Measurements from ENCODE around the gene ACER3. TPM values are rescaled to one million over a fixed set of nuclear protein-coding genes. Genes with fewer than 3 reads are reported as not detected.
"Not testable (repeated sequence)": the region's sequence is repeated elsewhere in the genome, so short reads cannot be mapped to it uniquely, and the experiment has no call there.

Gene ACER3
- polyA plus RNA-seq, 1 donor from 2014 or later = 14.9 TPM

DNA sequence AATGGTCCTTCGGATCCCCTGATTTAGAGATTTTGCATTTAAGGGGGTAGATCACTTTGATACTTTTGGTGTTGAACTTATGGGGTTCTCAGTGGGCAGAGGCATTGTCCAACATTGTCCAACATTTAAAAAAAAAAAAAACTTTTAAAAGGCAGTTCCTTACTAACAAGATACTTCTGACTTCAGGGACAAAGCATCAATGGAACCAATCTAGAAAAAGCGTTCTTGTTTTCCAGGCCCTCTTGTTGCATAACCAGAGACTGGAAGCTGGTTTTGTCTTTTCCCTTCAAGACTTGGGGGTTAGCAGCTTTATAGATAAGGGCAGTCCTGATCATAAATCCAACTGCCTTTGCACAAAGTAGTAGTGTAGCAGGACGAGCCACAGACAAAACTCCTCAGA, 40.4 kb downstream of the ACER3 start:
- no peaks in the 10 kb centered on the region for H3K36me3 ChIP-seq (ENCODE audit: insufficient read depth, low read length)
- no peaks in the 10 kb centered on the region for H3K27me3 ChIP-seq (ENCODE audit: insufficient read depth, low read depth, low read length)
- H3K4me2 ChIP-seq (ENCODE audit: low read length) = no peak overlapping the region
- no peaks in the 10 kb centered on the region for H4K20me1 ChIP-seq (ENCODE audit: insufficient read depth)
- no peaks in the 10 kb centered on the region for H3K79me2 ChIP-seq (replicated peaks; ENCODE audit: insufficient read depth, low read length)
- H2AFZ ChIP-seq (ENCODE audit: low read depth, low read length) = no peak overlapping the region
- no peak overlapping the region for H3K9ac ChIP-seq (ENCODE audit: low read length)
- no peak overlapping the region for H3K4me3 ChIP-seq (ENCODE audit: low read length)
- TF ChIP-seq EP300 (conservative IDR thresholded peaks at IDR 0.05; ENCODE audit: poor library complexity, severe bottlenecking) (no peak), SMC3 (conservative IDR thresholded peaks at IDR 0.05; ENCODE audit: poor library complexity) (no peak), TAF1 (IDR thresholded peaks at IDR 0.05; ENCODE audit: low read depth) (no peak), CTCF (IDR thresholded peaks at IDR 0.05; ENCODE audit: poor library complexity, severe bottlenecking) (no peak), POLR2AphosphoS5 (IDR thresholded peaks at IDR 0.05) (no peak), EZH2 (IDR thresholded peaks at IDR 0.05; ENCODE audit: borderline replicate concordance, insufficient read depth, low read length, poor library complexity, severe bottlenecking) (no peak), MXI1 (conservative IDR thresholded peaks at IDR 0.05; ENCODE audit: poor library complexity, severe bottlenecking) (no peak), RAD21 (conservative IDR thresholded peaks at IDR 0.05) (no peak)
- TF ChIP-seq, protein P1, sequence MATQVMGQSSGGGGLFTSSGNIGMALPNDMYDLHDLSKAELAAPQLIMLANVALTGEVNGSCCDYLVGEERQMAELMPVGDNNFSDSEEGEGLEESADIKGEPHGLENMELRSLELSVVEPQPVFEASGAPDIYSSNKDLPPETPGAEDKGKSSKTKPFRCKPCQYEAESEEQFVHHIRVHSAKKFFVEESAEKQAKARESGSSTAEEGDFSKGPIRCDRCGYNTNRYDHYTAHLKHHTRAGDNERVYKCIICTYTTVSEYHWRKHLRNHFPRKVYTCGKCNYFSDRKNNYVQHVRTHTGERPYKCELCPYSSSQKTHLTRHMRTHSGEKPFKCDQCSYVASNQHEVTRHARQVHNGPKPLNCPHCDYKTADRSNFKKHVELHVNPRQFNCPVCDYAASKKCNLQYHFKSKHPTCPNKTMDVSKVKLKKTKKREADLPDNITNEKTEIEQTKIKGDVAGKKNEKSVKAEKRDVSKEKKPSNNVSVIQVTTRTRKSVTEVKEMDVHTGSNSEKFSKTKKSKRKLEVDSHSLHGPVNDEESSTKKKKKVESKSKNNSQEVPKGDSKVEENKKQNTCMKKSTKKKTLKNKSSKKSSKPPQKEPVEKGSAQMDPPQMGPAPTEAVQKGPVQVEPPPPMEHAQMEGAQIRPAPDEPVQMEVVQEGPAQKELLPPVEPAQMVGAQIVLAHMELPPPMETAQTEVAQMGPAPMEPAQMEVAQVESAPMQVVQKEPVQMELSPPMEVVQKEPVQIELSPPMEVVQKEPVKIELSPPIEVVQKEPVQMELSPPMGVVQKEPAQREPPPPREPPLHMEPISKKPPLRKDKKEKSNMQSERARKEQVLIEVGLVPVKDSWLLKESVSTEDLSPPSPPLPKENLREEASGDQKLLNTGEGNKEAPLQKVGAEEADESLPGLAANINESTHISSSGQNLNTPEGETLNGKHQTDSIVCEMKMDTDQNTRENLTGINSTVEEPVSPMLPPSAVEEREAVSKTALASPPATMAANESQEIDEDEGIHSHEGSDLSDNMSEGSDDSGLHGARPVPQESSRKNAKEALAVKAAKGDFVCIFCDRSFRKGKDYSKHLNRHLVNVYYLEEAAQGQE (IDR thresholded peaks at IDR 0.05; ENCODE audit: borderline replicate concordance) = no peak
- no peak overlapping the region for H3K27ac ChIP-seq (ENCODE audit: low read length)
- H3K9me2 ChIP-seq (ENCODE audit: insufficient read depth, low read length) = no peaks in the 10 kb centered on the region
- no peaks in the 10 kb centered on the region for H3F3A ChIP-seq (ENCODE audit: insufficient read depth, low read length, poor library complexity, severe bottlenecking)
- H3K9me3 ChIP-seq (ENCODE audit: low read length) = no peaks in the 10 kb centered on the region

GRCh38 chr11:76901622-76902021, 40.9 kb downstream of the ACER3 start:
- H3K27me3 ChIP-seq (ENCODE audit: insufficient read depth, low read depth, low read length); H3K9me3 ChIP-seq (ENCODE audit: low read length); H3F3A ChIP-seq (ENCODE audit: insufficient read depth, low read length, poor library complexity, severe bottlenecking); H3K27ac ChIP-seq (ENCODE audit: low read length); H4K20me1 ChIP-seq (ENCODE audit: insufficient read depth); H3K79me2 ChIP-seq (replicated peaks; ENCODE audit: insufficient read depth, low read length); H2AFZ ChIP-seq (ENCODE audit: low read depth, low read length); H3K9ac ChIP-seq (ENCODE audit: low read length); H3K4me2 ChIP-seq (ENCODE audit: low read length); H3K4me3 ChIP-seq (ENCODE audit: low read length); H3K9me2 ChIP-seq (ENCODE audit: insufficient read depth, low read length); H3K36me3 ChIP-seq (ENCODE audit: insufficient read depth, low read length): not testable (repeated sequence)
